Jurkat, Clone E6-1 (cell line): ENCODE results near the gene TBL2.
A peak's percentile ranks its signal among the peaks of the same experiment; 100 is the strongest.
"Not testable (repeated sequence)": the region's sequence is repeated elsewhere in the genome, so short reads cannot be mapped to it uniquely, and the experiment has no call there.

Source experiments
- DNase-seq: peaks from one replicate; pipeline ENCODE4 v3.0.0-alpha.2; 2011; ENCODE audit warnings: low read depth, low spot score
- H3K4me3 ChIP-seq: 2 replicates; pipeline ENCODE4 v1.5.1; 2011; ENCODE audit warnings: mild to moderate bottlenecking, low read length, control low read depth, moderate library complexity

Gene TBL2

DNA sequence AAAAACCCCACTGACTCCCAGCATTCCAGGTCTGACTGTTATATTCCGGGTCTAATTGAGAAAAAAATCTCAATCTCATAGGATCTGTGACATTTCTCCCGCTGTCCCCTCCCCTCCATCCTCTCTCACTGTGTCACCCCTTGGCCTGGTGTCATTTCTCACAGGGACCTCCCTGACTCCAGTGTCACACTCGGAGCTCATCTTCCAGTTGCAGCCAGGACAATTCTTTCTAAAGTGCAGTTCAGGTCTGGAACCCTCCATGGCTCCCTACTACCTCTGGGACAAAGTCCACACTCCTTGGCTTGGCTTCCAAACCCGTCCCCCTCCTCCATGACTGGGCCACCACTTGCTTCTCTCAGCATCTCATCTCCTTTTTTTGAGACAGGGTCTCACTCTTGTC is 31.7 kb upstream of the TBL2 start:
- H3K4me3 ChIP-seq: no peak overlapping the region

DNA sequence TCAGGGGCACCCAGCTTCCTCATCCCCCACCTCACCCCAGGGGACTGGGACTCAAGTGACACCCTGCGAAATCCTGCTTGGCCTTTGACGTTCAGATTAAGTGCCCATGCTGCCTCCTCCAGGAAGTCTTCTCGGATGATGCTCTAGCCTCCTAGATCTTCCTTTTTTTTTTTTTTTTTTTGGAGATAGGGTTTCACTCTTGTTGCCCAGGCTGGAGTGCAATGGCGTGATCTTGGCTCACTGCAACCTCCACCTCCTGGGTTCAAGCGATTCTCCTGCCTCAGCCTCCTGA is 29.3 kb upstream of the TBL2 start:
- not testable (repeated sequence) for H3K4me3 ChIP-seq, DNase-seq

More for the DNA sequence above, 31.7 kb upstream of the TBL2 start:
- DNase-seq: no peak

DNA sequence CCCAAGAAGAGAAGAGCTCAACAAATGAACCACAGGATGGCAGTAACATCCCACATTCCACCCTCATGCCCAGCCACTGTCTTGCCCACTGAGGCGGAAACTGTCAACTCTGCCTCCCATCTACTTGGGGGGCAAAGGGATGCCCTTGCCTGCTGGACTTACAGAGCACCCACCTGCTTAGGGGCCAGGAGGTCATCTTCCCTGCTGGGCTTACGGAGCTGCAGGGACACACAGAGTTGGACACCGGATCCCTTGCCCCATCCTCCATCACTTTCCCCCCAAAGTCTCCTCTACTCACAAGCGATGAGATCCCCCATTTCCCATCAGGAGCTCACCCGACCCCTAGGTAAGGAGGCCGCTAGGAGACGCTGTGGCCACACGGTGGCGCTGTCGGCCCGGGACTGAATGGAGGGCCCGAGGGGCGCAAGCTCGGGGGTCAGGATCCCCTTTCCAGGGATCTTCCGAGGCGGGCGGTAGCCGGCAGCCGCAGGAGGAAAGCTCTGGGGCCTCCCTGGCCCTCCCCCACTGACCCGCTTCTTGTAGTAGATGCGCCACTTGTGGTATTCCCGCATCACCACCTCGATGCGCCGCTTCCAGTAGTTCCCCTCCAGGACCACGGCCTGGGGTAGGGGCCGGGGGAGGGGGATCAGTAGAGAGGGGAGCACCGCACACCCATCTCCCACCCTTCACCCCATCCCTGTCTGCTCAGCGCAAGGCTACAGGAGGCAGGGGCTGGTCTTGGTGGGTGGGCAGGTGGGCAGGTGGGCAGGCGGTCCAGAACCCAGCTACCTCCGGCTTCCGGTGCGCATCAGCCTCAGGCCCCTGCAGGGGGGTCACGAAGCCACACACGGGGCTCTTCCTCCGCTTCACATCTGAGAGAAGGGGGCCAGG is 28.7 kb upstream of the TBL2 start:
- H3K4me3 ChIP-seq: no peak overlapping the region
- DNase-seq: no peak

DNA sequence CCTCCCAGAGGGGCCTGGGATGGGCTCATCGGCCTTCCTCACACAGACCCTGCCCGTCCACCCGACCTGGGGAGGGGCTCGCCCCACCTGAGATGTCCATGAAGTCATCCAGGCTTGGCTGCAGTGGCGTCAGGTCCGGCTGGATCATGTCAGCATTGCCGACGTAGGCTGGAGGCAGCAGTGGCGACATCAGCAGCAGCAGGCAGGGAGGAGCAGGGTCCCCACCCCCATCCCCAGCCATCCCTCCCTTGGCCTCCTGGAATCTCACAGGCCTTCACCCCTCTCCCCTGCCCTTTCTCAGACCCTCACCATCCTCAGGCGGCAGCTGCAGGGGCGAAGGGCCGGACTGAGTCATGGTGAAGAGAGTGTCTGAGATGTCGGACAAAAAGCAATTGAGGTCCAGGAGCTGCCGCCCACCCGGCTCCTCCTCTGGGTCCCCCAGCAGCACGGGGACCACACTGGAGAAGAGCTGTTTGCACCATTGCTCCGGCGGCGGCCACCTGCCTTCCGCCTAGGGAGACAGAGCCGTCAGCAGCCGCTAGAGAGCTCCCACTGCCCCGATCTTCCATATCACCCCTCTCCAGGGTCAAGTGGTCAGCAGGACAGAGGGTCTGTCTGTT is 27.3 kb upstream of the TBL2 start:
- no peak for DNase-seq
- H3K4me3 ChIP-seq: no peak overlapping the region

DNA sequence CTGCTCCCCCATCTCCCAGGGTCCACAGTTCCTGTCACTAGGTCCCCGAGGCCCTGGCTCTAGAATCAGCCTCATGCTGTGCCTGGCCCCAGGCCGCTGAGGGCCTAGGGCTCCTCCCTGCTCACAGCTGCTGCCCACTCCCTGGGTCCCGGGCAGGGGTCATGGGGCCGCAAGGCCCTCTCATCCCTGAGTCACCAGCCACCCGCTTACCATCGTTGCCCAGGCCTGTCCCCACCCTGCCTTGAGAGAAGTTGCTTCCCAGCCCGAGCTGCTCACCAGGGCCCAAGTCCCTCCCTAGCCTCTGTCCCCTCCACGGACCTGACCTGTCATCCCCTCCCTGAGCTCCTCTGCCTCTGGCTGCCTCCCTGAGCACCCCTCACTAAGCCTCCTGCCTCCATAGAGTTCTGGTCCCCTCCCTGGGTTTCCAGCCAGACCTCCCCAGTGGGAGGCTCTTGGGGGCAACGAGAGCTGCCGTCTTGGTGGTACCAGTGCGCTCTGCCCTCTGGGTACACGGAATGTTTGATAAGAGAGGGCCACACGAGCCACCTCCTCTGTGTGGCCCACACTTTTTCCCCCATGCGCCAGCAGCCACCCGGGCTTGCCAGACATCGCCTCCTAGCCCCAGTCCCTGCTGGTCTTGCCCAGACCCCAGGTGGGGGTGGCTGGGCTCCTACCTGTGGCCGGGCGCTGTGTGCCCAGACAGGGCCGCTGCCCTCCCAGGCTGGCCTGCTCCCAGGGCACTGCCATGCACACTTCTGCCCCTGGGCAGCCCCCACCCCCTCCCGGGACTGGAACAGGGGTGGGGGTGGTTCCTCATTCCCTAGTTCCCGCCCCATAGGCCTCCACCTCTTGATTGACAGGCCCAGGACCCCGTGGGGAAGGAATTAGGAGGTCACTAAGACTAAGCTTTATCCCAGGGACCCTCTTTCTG is 24.6 kb upstream of the TBL2 start:
- no peak for DNase-seq
- H3K4me3 ChIP-seq: no peak overlapping the region

DNA sequence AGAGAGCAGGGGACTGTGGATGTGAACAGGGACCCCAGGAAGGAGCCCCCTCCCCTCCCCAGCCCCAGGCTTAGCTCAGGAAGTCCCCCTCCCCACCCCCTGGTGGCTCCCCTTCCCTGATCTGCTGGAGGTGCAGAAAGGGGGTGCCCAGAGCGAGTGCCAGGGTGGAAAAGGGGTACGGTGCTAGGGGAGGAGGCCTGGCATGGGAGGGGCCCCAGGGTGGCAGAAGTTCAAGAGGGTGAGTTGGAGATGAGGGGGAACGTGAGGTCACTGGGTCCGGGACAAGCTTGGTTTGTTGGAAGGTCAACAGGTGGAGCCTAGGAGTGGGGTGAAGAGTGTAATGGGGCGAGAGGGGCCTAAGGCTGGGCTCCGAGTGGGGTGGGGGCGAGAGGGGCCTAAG is 21.5 kb upstream of the TBL2 start:
- no peak overlapping the region for H3K4me3 ChIP-seq
- no peak for DNase-seq

DNA sequence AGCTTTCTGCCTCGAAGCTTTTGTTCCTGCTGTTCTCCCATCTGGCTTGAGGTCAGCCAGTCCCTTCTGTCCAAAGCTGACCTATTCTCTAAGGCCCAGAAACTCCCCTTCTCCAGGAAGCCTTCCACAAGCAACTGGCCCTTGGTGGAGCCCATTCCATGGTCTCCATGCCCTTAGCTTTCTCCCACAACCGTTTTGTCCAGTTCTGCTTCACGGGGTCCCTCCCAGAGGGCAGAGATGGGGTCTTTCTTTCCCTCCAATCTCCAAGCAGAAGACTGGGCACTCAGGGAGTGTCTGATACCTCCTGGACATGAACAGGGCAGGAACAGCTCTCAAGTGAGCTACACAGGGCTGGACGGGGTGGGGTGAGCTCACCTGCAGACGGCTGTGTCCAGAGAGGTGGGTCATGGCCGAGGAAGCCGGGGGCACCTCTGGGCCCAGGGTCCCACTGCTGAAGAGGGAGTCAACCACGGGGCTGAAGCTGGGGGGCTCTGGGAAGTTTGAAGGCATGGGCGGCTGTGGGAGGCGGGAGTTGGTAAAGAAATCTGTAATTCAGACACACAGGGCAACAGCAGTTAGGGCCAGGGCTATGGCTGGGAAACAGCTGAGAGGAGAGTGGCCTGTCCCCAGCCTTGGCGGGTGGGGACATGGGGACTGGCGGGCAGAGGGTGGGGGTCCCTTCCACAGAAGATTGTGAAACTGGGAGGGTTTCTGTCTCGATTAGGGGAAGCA is 20.9 kb upstream of the TBL2 start:
- H3K4me3 ChIP-seq: no peak overlapping the region
- DNase-seq: no peak

DNA sequence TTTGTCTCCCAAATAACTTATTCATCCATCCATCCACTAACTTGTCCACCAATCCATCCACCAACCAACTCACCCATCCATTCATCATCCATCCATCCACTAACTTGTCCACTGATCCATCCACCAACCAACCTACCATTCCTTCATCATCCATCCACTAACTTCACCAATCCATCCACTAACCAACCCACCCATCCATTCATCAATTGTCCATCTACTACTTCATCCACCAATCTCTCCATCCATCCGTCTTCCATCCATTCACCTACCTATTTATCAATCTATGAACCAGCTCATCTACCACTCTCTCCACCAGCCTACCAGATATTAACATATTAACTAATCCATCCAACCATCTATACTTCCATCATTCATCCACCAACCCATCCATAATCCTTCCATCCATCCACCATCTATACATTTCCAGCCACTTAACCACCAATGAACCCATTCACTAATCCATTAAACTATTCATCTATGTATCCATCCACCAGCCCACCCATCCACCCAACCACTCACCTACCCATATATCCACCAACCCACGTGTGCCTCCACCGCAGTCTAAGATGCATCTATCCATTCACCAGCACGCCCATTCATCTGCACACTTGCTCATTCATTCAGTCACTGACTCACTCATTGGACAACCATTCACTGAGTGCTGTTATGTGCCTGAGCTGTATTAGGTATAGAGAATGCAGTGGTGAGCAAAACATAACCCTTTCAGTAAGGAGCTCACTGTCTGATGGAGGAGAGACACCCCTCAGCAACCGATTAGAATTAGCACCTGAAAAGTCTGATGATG is 19.8 kb upstream of the TBL2 start:
- DNase-seq: no peak
- H3K4me3 ChIP-seq: no peak overlapping the region

DNA sequence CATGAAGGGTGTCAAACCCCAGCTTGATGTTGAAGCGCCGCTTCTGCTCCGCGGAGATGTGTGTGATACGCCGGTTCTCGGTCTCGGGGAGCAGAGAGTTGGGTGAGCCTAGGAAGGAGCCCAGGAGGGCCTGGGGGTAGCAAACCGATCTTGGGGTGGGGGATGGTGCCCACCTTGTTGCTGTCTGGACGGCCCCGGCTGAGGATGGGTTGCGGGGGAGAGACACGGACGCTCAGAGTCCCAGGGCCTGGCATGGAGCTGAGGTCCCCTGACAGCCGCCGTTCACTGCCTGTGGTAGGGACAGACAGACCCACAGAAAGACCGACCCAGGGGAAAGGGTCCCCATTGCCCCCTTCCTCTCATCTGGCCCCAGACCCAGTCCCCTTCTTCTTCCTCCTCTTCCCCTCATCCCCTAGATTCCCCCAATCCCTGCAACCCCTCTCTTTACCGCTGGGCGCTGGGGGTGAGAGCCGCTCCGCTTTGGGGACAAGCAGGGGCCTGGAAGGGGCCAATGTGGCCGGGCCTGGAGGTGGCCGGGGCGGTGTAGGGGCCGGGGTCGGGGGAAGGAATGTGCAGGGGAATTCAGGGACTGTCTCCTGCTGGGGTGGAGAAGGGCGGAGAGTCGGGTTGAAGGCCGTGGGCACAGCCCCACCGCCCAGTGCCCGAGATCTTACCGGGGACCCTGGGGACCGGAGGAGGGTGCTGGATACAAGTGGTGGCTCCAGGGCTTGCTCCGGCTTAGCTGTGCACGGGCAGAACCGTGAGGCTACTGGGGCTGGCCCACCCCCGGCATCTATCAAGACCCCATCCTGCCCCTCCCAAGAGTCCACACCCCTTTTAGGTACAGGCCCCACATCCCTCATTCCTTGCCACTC is 18.0 kb upstream of the TBL2 start:
- no peak for DNase-seq
- H3K4me3 ChIP-seq: no peak overlapping the region

DNA sequence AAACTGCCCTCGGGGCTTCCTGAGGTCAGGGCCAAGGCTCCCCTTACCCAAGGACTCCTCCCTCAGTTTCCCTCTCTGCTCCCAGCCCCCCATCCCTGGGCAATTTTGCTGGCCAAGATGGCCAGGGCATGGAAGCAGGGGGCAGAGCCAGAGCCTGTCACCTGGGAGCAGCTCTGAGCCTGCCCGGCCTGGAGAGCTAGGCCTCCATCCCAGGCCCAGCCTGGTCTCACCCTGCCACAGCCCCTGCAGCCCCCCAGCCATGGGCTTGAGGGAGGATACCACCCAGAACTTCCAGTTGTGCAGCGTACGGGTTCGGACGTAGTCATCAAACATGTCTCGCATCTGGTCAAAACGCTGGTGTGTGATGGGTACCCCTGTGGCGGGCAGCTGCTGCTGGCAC is 17.0 kb upstream of the TBL2 start:
- H3K4me3 ChIP-seq: no peak overlapping the region
- DNase-seq: no peak

DNA sequence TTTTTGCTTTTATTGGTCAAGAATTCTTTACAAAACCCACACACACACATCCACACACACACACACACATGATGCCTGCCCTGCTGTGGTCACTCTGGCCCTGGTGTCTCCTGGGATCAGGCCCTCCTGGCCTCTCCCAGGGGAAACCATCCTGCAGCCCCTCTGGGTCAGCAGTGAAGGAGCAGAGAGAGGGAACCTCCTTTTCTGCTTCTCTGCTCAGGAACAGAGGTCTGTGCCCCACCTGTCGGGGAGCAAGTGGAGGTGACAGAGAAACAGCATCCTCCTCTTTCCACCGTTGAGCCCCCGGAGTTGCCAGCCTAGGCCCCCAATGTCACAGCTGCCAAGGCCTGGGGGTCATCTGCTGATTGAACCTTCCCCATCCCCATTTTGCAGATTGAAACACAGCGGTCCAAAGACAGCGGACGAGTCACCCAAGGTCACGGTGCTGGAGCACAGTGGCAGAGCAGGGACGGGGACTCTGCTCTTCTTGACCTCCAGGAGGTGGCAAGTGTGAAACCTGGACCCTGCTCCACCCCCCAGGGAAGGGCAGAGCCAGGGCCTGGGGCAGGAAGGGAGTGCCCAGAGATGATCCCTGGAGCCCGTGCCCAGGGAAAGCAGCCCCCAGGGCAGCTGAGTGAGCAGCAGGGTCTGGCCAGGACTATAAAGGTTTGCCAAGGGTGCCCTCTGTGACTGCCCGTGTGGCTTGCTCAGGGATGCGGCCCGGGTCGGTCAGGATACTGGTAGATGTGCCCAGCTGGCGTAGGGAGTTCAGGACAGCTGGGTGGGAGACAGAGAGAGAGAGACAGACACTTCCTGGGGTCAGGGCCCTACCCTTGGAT is 15.0 kb upstream of the TBL2 start:
- no peak for DNase-seq
- no peak overlapping the region for H3K4me3 ChIP-seq

DNA sequence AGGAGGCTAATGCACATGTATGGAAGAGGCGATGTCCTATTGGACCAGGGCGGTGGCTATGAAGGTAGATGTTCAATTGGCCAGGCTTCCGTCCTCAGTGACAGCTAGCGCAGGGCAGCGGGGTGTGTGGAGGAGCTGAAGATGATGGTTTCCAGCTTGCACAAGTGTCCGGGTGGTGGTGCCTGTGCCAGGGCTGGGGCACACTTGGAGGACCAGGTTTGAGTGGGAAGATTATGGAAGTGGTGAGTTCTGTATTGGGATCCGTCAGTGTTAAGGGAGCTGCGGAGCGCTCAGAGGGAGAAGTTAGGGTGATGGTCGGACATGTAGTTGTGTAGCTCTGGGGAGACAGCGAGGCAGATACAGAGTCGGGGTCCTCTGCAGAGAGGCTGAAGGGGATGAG is 8.5 kb upstream of the TBL2 start:
- no peak overlapping the region for H3K4me3 ChIP-seq
- no peak for DNase-seq

DNA sequence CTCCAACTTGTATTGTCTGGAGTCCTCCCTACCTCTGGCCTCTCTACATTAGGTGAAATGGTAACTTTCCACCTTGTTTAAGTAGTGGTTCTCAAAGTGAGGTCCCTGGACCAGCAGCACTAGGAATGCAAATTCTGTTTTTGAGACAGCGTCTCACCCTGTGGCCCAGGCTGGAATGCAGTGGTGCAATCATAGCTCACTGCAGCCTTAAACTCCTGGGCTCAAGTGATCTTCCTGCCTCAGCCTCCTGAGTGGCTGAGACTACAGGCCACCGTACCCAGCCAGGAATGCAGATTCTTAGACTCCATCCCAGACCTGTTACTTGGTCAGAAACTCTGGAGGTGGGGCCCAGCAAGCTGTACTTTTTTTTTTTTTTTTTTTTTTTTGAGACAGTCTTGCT is 6.8 kb upstream of the TBL2 start:
- H3K4me3 ChIP-seq: no peak overlapping the region
- no peak for DNase-seq

DNA sequence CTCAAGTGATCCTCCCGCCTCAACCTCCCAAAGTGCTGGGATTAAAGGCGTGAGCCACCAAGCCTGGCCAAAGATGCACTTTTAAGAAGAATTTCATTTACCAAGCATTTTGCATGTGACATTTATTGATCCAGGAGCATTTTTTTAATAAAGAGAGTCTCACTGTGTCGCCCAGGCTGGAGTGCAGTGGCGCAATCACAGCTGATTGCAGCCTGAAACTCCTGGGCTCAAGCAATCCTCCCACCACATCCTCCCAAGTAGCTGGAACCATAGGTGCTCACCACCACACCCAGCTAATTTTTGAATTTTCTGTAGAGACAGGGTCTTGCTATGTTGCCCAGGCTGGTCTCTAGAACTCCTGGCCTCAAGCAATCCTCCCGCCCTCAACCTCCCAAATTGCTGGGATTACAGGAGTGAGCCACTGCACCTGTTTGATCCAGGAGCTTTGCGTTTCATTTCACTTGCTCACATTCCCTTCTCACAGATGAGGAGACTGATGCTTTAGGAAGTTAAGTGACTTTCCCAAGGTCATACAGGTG is 4.4 kb upstream of the TBL2 start:
- no peak overlapping the region for H3K4me3 ChIP-seq
- no peak for DNase-seq

DNA sequence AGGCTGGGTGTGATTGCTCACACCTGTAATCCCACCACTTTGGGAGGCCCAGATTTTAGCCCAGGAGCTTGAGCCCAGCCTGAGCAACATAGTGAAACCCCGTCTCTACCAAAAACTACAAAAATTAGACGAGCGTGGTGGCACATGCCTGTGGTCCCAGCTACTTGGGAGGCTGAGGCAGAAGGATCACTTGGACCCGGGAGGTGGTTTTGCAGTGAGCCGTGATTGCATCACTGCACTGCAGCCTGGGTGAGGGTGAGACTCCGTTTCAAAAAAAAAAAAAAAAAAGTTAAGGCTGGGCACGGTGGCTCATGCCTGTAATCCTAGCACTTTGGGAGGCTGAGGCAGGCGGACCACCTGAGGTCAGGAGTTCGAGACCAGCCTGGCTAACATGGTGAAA is 2.6 kb upstream of the TBL2 start:
- not testable (repeated sequence) for H3K4me3 ChIP-seq, DNase-seq

DNA sequence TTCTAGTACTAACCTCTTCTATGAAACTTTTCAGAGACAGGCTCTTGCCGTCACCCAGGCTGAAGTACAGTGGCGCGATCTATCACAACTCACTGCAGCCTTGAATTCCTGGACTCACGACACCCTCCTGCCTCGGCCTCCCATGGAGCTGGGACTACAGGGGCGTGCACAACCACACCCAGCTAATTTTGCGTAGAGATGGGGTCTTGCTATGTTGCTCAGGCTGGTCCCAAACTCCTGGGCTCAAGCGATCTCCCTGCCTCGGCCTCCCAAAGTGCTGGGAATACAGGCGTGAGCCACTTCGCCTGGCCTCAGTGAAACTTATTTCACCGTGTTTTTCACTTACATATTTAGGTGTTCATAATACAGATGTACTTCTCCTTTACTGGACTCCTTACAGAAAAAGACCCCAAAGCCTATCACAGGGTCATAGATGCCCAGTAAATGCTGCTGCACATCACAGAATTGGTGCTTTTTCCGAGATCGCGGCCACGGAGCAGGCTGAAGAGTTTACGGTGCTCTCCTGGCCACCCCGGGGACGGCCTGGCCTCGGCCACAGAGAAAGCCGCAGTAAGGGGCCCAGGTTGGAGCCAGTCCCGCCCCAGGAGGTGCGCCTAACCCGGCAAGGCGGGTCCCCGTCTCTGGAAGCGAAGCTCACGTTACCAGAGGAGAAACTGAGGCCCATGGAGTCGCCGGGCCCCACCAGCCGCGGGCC is 595 bp downstream of the TBL2 start:
- peak overlapping the region; percentile 75 for H3K4me3 ChIP-seq
- no peak for DNase-seq
